Smooth muscle cell (in vitro differentiated cells): ENCODE data around the gene CTR9. TPM values are rescaled to one million over a fixed set of nuclear protein-coding genes. Genes with fewer than 3 reads are reported as not detected.

Experiments
- DNase-seq: peaks from one replicate; lab custom pipeline; 2025; ENCODE audit not compliant: unreplicated experiment; lab: John Stamatoyannopoulos, UW
- H2AFZ ChIP-seq: fragments of 200-600 bp; sonication (generic); 2 replicates; pipeline ENCODE4 v1.6.0; 2016; ENCODE audit warnings: antibody characterized with exemption, low read depth, mild to moderate bottlenecking
- H3F3A ChIP-seq: fragments of 200-600 bp; sonication (generic); 2 replicates; pipeline ENCODE4 v1.6.0; 2017; ENCODE audit warnings: antibody characterized with exemption, low read depth
- H3K27ac ChIP-seq: fragments of 200-600 bp; sonication (generic); 2 replicates; pipeline ENCODE4 v1.5.1; 2016; ENCODE audit warnings: low read depth, mild to moderate bottlenecking
- H3K27me3 ChIP-seq: fragments of 200-600 bp; sonication (generic); 2 replicates; pipeline ENCODE4 v1.6.1; 2016; ENCODE audit warnings: low read depth, mild to moderate bottlenecking
- H3K36me3 ChIP-seq: fragments of 200-600 bp; sonication (generic); 2 replicates; pipeline ENCODE4 v1.5.1; 2016; ENCODE audit warnings: low read depth
- H3K4me1 ChIP-seq: fragments of 200-600 bp; sonication (generic); 2 replicates; pipeline ENCODE4 v1.5.1; 2016; ENCODE audit warnings: low read depth
- H3K4me2 ChIP-seq: fragments of 200-600 bp; sonication (generic); 2 replicates; pipeline ENCODE4 v1.6.0; 2016; ENCODE audit warnings: mild to moderate bottlenecking
- H3K4me3 ChIP-seq: fragments of 200-600 bp; sonication (generic); 2 replicates; pipeline ENCODE4 v1.5.1; 2016; ENCODE audit warnings: mild to moderate bottlenecking
- H3K79me2 ChIP-seq: fragments of 200-600 bp; sonication (generic); 2 replicates; pipeline ENCODE4 v1.6.0; 2016; ENCODE audit warnings: low read depth, mild to moderate bottlenecking
- H3K9ac ChIP-seq: fragments of 200-600 bp; sonication (generic); 2 replicates; pipeline ENCODE4 v1.6.0; 2016; ENCODE audit warnings: low read depth
- H3K9me3 ChIP-seq: fragments of 200-600 bp; sonication (generic); replicated peaks from 2 replicates; pipeline ENCODE4 v1.5.1; 2016; ENCODE audit warnings: low read depth
- H4K20me1 ChIP-seq: fragments of 200-600 bp; sonication (generic); 2 replicates; pipeline ENCODE4 v1.6.0; 2016; ENCODE audit warnings: low read depth
- WGBS: methylation state at CpG from one replicate; pipeline ENCODE4 v1.1.7; 2016; ENCODE audit warnings: low lambda C conversion rate; 5-methylcytosine and 5-hydroxymethylcytosine counted together
- polyA plus RNA-seq: library from polyadenylated mRNA; unstranded; fragments of >200 nt; fragmentation: Nextera tagmentation; extraction: Ambion mirVana; gene quantifications from 2 replicates; pipeline ENCODE4 v1.2.1, GENCODE V29; 2016
- total RNA-seq: library from RNA; depleted of rRNA; stranded (reverse); fragments of >200 nt; gene quantifications from 2 replicates; pipeline ENCODE4 v1.2.3, GENCODE V29; 2014
- TF ChIP-seq, protein P1 (sequence below): fragments of 200-600 bp; sonication (generic); IDR thresholded peaks from 2 replicates; pipeline ENCODE4 v1.5.1; 2017; ENCODE audit warnings: borderline replicate concordance, mild to moderate bottlenecking, antibody characterized with exemption; ENCODE audit not compliant: insufficient read depth, poor library complexity, severe bottlenecking

Gene CTR9
- total and polyA plus RNA-seq, 2 experiments from 2014 or later: 25.1 to 27.5 TPM

DNA sequence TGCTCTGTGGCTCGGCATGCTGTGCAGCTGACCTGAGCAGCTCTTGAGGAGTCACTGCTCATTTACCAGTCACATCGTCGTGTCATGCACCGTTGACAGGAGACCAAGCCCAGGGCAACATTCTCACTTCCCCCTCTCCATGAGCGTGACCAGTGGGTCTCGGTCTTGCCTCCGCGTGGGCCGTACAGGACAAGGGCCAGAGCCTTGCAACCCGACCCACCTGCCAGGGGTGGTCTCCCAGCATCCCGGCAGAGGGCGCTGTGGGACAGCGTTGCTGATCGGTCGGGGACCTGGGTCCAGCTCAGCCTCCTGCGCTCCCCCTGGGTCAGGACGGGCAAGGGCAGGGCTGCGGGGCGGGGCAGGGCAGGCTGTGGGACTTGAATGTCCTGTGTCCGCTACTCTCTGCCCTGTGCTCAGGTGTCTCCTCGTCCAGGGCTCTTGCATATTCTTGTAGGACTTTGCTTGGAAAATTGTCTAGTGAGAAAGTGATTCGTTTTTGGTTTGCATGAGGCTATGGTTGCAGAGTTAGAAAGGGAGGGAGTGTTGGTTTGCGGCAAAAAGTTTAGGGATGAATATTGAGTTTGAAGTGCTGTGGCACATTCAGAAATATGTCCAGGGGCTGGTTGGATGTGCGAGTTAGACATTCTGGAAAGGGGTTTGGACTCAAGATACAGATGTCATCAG is 41.5 kb downstream of the CTR9 start:
- Histone ChIP-seq H3K9ac (no peak overlapping the region), H3K27me3 (no peaks in the 10 kb centered on the region), H3K4me3 (no peak overlapping the region), H3K9me3 (no peaks in the 10 kb centered on the region), H3K4me2 (peak overlapping the region; percentile 71), H3K27ac (no peak overlapping the region), H3K4me1 (no peaks in the 10 kb centered on the region), H3K36me3 (peaks cover 13% of the 10 kb centered on the region), H3F3A (peaks cover 32% of the 10 kb centered on the region), H4K20me1 (peaks cover 18% of the 10 kb centered on the region), H2AFZ (no peak overlapping the region), H3K79me2 (no peaks in the 10 kb centered on the region)
- TF ChIP-seq, protein P1, sequence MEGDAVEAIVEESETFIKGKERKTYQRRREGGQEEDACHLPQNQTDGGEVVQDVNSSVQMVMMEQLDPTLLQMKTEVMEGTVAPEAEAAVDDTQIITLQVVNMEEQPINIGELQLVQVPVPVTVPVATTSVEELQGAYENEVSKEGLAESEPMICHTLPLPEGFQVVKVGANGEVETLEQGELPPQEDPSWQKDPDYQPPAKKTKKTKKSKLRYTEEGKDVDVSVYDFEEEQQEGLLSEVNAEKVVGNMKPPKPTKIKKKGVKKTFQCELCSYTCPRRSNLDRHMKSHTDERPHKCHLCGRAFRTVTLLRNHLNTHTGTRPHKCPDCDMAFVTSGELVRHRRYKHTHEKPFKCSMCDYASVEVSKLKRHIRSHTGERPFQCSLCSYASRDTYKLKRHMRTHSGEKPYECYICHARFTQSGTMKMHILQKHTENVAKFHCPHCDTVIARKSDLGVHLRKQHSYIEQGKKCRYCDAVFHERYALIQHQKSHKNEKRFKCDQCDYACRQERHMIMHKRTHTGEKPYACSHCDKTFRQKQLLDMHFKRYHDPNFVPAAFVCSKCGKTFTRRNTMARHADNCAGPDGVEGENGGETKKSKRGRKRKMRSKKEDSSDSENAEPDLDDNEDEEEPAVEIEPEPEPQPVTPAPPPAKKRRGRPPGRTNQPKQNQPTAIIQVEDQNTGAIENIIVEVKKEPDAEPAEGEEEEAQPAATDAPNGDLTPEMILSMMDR: peak; percentile 87
- WGBS: 15% methylated on average over 23 of the region's 24 CpGs
- peak; percentile 68 for DNase-seq

DNA sequence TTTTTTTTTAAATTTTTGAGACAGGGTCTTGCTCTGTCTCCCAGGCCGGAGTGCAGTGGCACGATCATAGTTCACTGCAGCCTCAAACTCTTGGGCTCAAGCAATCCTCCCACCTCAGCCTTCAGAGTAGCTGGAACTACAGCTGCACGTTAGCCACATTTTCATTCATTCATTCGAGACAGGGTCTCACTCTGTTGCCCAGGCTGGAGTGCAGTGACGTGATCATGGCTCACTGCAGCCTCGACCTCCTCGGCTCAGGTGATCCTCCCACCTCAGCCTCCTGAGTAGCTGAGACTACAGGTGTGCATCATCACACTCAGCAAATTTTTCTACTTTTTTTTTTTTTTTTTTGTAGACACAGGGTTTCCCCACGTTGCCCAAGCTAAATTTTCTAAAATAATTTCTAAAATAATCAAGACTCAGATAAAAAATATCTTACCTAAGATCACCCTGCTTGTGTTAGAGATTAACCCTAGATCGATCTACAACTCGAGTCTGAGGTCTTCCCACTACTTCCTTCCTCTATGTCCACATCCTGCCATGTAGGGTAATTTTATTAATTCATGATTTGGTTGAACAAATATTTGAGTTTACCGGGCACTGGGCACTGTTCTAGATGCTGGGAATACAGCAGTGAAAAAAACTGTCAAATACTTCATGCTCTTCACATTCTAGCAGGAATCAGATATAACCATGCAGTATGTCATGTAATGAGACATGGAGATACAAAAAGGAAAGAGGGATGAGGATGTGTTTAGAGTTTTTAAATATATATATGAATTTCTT is 42.6 kb downstream of the CTR9 start:
- Histone ChIP-seq H4K20me1 (peaks cover 30% of the 10 kb centered on the region), H3K9ac (no peak overlapping the region), H3F3A (peaks cover 42% of the 10 kb centered on the region), H3K27ac (no peak overlapping the region), H3K4me1 (no peaks in the 10 kb centered on the region), H2AFZ (no peak overlapping the region), H3K36me3 (peaks cover 23% of the 10 kb centered on the region), H3K79me2 (no peaks in the 10 kb centered on the region), H3K4me2 (no peak overlapping the region), H3K27me3 (no peaks in the 10 kb centered on the region), H3K4me3 (no peak overlapping the region), H3K9me3 (no peaks in the 10 kb centered on the region)
- TF ChIP-seq, protein P1: no peak
- DNase-seq: no peak
- WGBS: 86% methylated on average over 11 of the region's 11 CpGs

DNA sequence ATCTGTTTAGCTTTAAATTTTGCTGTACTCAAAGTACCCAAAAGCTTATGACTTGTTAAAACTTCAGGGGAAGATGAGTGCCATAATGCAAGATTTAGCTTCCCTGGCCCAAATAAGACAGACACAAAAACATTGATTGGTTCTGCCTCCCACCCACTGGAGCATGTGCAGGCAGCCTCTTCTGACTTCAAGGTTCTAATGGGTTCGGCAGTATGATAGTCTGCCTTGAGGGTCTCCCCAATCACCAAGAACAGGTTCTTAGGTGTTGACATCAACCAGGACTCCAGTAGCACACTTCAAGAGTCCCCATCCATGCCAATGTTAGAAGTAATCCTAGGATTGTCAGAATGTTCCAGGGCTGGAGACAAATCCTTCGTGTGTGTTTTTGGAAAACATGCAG is 45.1 kb downstream of the CTR9 start:
- peaks cover 55% of the 10 kb centered on the region for H4K20me1 ChIP-seq
- H3K4me1 ChIP-seq: no peaks in the 10 kb centered on the region
- no peak overlapping the region for H2AFZ ChIP-seq
- H3K27ac ChIP-seq: peak overlapping the region; percentile 0
- no peaks in the 10 kb centered on the region for H3K9me3 ChIP-seq
- H3K9ac ChIP-seq: no peak overlapping the region
- peaks cover 67% of the 10 kb centered on the region for H3F3A ChIP-seq
- H3K4me2 ChIP-seq: no peak overlapping the region
- H3K27me3 ChIP-seq: no peaks in the 10 kb centered on the region
- H3K36me3 ChIP-seq: peaks cover 48% of the 10 kb centered on the region
- H3K4me3 ChIP-seq: no peak overlapping the region
- no peak for DNase-seq
- peaks cover 13% of the 10 kb centered on the region for H3K79me2 ChIP-seq
- TF ChIP-seq, protein P1: no peak
- 84% methylated on average over 2 of the region's 2 CpGs for WGBS
